H9 (cell line): ENCODE measurements around the gene VGLL2. TPM values are rescaled to one million over a fixed set of nuclear protein-coding genes. Genes with fewer than 3 reads are reported as not detected.

Experiments
- DNase-seq: peaks from one replicate; pipeline ENCODE4 v3.0.0-alpha.2; 2017
- H2AFZ ChIP-seq: one replicate; pipeline ENCODE4 v1.6.1; 2013; ENCODE audit warnings: mild to moderate bottlenecking, low read length, control low read depth, moderate library complexity
- H2AK5ac ChIP-seq: 2 replicates; pipeline ENCODE4 v1.6.1; 2013; ENCODE audit warnings: low read length, control low read depth, mixed read lengths; ENCODE audit not compliant: insufficient read length
- H2BK120ac ChIP-seq: one replicate; pipeline ENCODE4 v1.6.1; 2013; ENCODE audit warnings: low read depth, mild to moderate bottlenecking, low read length, control low read depth, inconsistent platforms; ENCODE audit not compliant: poor library complexity, severe bottlenecking
- H2BK12ac ChIP-seq: 2 replicates; pipeline ENCODE4 v1.6.1; 2013; ENCODE audit warnings: low read length, control low read depth, mixed read lengths, low read depth; ENCODE audit not compliant: insufficient read length
- H2BK15ac ChIP-seq: 2 replicates; pipeline ENCODE4 v1.6.1; 2013; ENCODE audit warnings: low read depth, low read length, control low read depth
- H2BK20ac ChIP-seq: one replicate; pipeline ENCODE4 v1.6.1; 2013; ENCODE audit warnings: low read depth, mild to moderate bottlenecking, low read length, control low read depth, inconsistent platforms; ENCODE audit not compliant: poor library complexity, severe bottlenecking
- H2BK5ac ChIP-seq: 2 replicates; pipeline ENCODE4 v1.6.1; 2013; ENCODE audit warnings: low read length, control low read depth, mixed read lengths; ENCODE audit not compliant: insufficient read length
- H3K14ac ChIP-seq: 2 replicates; pipeline ENCODE4 v1.6.1; 2013; ENCODE audit warnings: low read length, control low read depth; ENCODE audit not compliant: insufficient read depth
- H3K18ac ChIP-seq: 2 replicates; pipeline ENCODE4 v1.6.1; 2013; ENCODE audit warnings: low read depth, mild to moderate bottlenecking, mixed read lengths, low read length, control low read depth; ENCODE audit not compliant: insufficient read length
- H3K23ac ChIP-seq: 2 replicates; pipeline ENCODE4 v1.6.1; 2013; ENCODE audit warnings: low read length, control low read depth, mixed read lengths, low read depth; ENCODE audit not compliant: insufficient read length
- H3K23me2 ChIP-seq: 2 replicates; pipeline ENCODE4 v1.6.1; 2013; ENCODE audit warnings: low read depth, mild to moderate bottlenecking, mixed read lengths, low read length, control low read depth; ENCODE audit not compliant: insufficient read length, poor library complexity, severe bottlenecking
- H3K27ac ChIP-seq: 2 replicates; pipeline ENCODE4 v1.5.1; 2013; ENCODE audit warnings: low read length, control low read depth, mixed read lengths, low read depth; ENCODE audit not compliant: insufficient read length
- H3K27me3 ChIP-seq: 2 replicates; pipeline ENCODE4 v1.6.1; 2013; ENCODE audit warnings: low read length, control low read depth, inconsistent platforms; ENCODE audit not compliant: insufficient read depth
- H3K4ac ChIP-seq: 2 replicates; pipeline ENCODE4 v1.6.1; 2013; ENCODE audit warnings: low read depth, mild to moderate bottlenecking, control low read depth, inconsistent platforms, low read length, moderate library complexity
- H3K4me1 ChIP-seq: 2 replicates; pipeline ENCODE4 v1.6.1; 2013; ENCODE audit warnings: low read length, control low read depth, inconsistent platforms; ENCODE audit not compliant: insufficient read depth
- H3K4me2 ChIP-seq: 2 replicates; pipeline ENCODE4 v1.6.1; 2013; ENCODE audit warnings: low read length, control low read depth, mixed read lengths; ENCODE audit not compliant: insufficient read length, insufficient read depth
- H3K56ac ChIP-seq: 2 replicates; pipeline ENCODE4 v1.6.1; 2013; ENCODE audit warnings: low read depth, mild to moderate bottlenecking, mixed read lengths, low read length, control low read depth; ENCODE audit not compliant: insufficient read length
- H3K79me1 ChIP-seq: 2 replicates; pipeline ENCODE4 v1.6.1; 2013; ENCODE audit warnings: low read depth, mild to moderate bottlenecking, moderate library complexity, low read length, control low read depth, inconsistent platforms; ENCODE audit not compliant: insufficient read depth, poor library complexity, severe bottlenecking
- H3K79me2 ChIP-seq: 2 replicates; pipeline ENCODE4 v1.6.1; 2013; ENCODE audit warnings: low read length, control low read depth, inconsistent platforms; ENCODE audit not compliant: insufficient read depth
- H3K9ac ChIP-seq: 2 replicates; pipeline ENCODE4 v1.6.1; 2013; ENCODE audit warnings: low read length, control low read depth, mixed read lengths; ENCODE audit not compliant: insufficient read length; ENCODE audit errors: extremely low read depth
- H3K9me3 ChIP-seq: one replicate; pipeline ENCODE4 v1.6.1; 2013; ENCODE audit warnings: low read depth, low read length, inconsistent platforms; ENCODE audit not compliant: control insufficient read depth
- H3T11ph ChIP-seq: one replicate; pipeline ENCODE4 v1.6.1; 2013; ENCODE audit warnings: mild to moderate bottlenecking, low read length, control low read depth, inconsistent platforms
- H4K20me1 ChIP-seq: one replicate; pipeline ENCODE4 v1.6.1; 2013; ENCODE audit not compliant: control insufficient read depth, insufficient read length, insufficient read depth
- H4K5ac ChIP-seq: 2 replicates; pipeline ENCODE4 v1.6.1; 2013; ENCODE audit warnings: low read depth, mild to moderate bottlenecking, mixed read lengths, low read length, control low read depth; ENCODE audit not compliant: insufficient read length
- H4K8ac ChIP-seq: replicated peaks from 2 replicates; pipeline ENCODE4 v1.6.1; 2013; ENCODE audit warnings: low read length, control low read depth, mixed read lengths, low read depth; ENCODE audit not compliant: insufficient read length
- H4K91ac ChIP-seq: 2 replicates; pipeline ENCODE4 v1.6.1; 2013; ENCODE audit warnings: low read depth, mild to moderate bottlenecking, moderate library complexity, mixed read lengths, low read length, control low read depth; ENCODE audit not compliant: insufficient read length
- H3K27ac Mint-ChIP-seq, 3 experiments: 2 replicates in 2 of 3; 3 replicates in 1 of 3; pipeline ENCODE4 v1.8.0; 2020 to 2021; ENCODE audit warnings: mixed read lengths in 3 of 3, mild to moderate bottlenecking in 1 of 3, moderate library complexity in 1 of 3
- H3K27me3 Mint-ChIP-seq: 2 replicates; pipeline ENCODE4 v1.8.0; 2021; ENCODE audit warnings: low read depth, mild to moderate bottlenecking, moderate library complexity, mixed read lengths
- H3K36me3 Mint-ChIP-seq, 3 experiments: 2 replicates in 2 of 3; 3 replicates in 1 of 3; pipeline ENCODE4 v1.8.0; 2020 to 2021; ENCODE audit warnings: low read depth in 3 of 3, mixed read lengths in 3 of 3; ENCODE audit not compliant: insufficient read depth in 1 of 3
- H3K4me1 Mint-ChIP-seq, 2 experiments: 2 replicates each; pipeline ENCODE4 v1.8.0; 2020; ENCODE audit warnings: mixed read lengths in 2 of 2
- H3K4me3 Mint-ChIP-seq, 2 experiments: 2 replicates in 1 of 2; 3 replicates in 1 of 2; pipeline ENCODE4 v1.8.0; 2020 to 2021; ENCODE audit warnings: mild to moderate bottlenecking in 2 of 2, mixed read lengths in 2 of 2, moderate library complexity in 1 of 2
- H3K9me3 Mint-ChIP-seq, 2 experiments: 2 replicates in 1 of 2; 3 replicates in 1 of 2; pipeline ENCODE4 v1.8.0; 2020; ENCODE audit warnings: mild to moderate bottlenecking in 2 of 2, mixed read lengths in 2 of 2, moderate library complexity in 1 of 2
- CTCF ChIP-seq: fragments of 200-600 bp; sonication (generic); conservative IDR thresholded peaks from 3 replicates; pipeline ENCODE4 v1.8.0; 2021; ENCODE audit warnings: antibody characterized with exemption, mild to moderate bottlenecking
- WGBS: extraction: QIAGEN DNeasy Blood & Tissue Kit; methylation state at CpG from one replicate; pipeline ENCODE4 v1.1.7; 2013; ENCODE audit warnings: missing lambda C conversion rate, low lambda C conversion rate, mixed read lengths; ENCODE audit not compliant: insufficient read length; ENCODE audit errors: extremely low coverage; 5-methylcytosine and 5-hydroxymethylcytosine counted together
- total RNA-seq: library from RNA; stranded (reverse); gene quantifications from 2 replicates; pipeline ENCODE4 v1.2.1, GENCODE V29; 2021

The VGLL2 gene
- total RNA-seq, 1 experiment from 2014 or later, result not detected

- Histone ChIP-seq H3K79me1 (no peaks in the 10 kb centered on the region), H3K27me3 (no peaks in the 10 kb centered on the region), H3K56ac (no peak overlapping the region), H4K8ac (no peak overlapping the region), H3K27ac (no peak overlapping the region), H4K91ac (no peak overlapping the region), H3K79me2 (no peaks in the 10 kb centered on the region), H4K5ac (no peak overlapping the region), H2BK20ac (no peak overlapping the region), H2BK5ac (no peak overlapping the region), H3K9me3 (no peaks in the 10 kb centered on the region), H2AFZ (no peak overlapping the region), H4K20me1 (no peaks in the 10 kb centered on the region), H3K23me2 (no peaks in the 10 kb centered on the region), H2BK12ac (no peak overlapping the region), H3K23ac (no peak overlapping the region), H3T11ph (no peak overlapping the region), H3K14ac (no peak overlapping the region), H2BK15ac (no peak overlapping the region), H3K4ac (no peak overlapping the region), H2BK120ac (no peak overlapping the region), H2AK5ac (no peak overlapping the region), H3K18ac (no peak overlapping the region), H3K4me2 (no peak overlapping the region), H3K4me1 (no peaks in the 10 kb centered on the region), H3K9ac (no peak overlapping the region)
- H3K27ac Mint-ChIP-seq, result no peak overlapping the region
- no peaks in the 10 kb centered on the region for H3K4me1 Mint-ChIP-seq
- DNase-seq, result no peak
- no peaks in the 10 kb centered on the region for H3K27me3 Mint-ChIP-seq
- no peaks in the 10 kb centered on the region for H3K36me3 Mint-ChIP-seq
- H3K9me3 Mint-ChIP-seq, result no peaks in the 10 kb centered on the region
- H3K4me3 Mint-ChIP-seq, result no peak overlapping the region
- no peak for TF ChIP-seq CTCF
- no CpG with 5 or more reads among the region's 3 CpGs for WGBS
Observed at GRCh38 chr6:117288083-117288715, 22.8 kb downstream of the VGLL2 start.
